DLD1 (cell line): Measurements from ENCODE around the gene MYOM1.

Source experiments
- in situ Hi-C: cut with HindIII; loops from 2 replicates; pipeline ENCODE4 v1.10.0; 2017; ENCODE audit warnings: low sequenced_read_pairs

MYOM1 gene

DNA sequence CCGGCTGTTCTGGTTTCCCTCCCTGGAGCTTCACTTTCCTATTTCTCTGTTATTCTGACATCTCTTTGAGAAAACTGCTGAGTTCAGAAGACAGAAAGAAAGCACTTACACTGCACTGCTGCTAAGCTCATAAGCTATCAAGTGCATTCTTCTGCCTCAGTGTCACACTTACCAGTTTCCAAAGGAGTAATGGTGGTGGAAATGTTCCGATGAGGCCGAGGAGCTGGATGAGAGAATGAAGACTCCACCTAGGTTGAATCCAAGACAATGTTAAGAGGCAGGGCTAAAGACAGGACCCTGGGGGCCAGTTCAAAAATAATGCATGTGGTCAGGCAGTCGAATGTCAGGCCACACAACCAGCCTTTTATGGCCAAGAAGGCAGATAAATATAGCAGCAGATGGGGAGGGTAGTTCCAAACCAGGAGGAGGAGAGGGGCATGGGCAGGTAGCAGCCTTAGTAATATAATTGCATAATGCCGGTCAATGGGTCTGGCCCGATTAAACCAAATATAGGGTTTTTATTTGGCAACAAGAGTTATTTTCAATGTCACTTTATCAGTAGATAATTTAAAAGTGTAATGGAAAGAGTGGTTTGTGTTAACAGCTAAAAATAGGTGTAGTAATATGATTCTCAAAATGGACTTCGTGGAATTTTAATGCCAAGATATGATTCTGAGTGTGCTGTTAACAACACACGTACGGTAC is at the start of gene MYOM1:
MYOM1 (minus strand) TSS at position 338 of the 705 bp plus-strand sequence. CDS start 4,745 bp downstream, outside the sequence.
- in situ Hi-C loops: no loop called here

DNA sequence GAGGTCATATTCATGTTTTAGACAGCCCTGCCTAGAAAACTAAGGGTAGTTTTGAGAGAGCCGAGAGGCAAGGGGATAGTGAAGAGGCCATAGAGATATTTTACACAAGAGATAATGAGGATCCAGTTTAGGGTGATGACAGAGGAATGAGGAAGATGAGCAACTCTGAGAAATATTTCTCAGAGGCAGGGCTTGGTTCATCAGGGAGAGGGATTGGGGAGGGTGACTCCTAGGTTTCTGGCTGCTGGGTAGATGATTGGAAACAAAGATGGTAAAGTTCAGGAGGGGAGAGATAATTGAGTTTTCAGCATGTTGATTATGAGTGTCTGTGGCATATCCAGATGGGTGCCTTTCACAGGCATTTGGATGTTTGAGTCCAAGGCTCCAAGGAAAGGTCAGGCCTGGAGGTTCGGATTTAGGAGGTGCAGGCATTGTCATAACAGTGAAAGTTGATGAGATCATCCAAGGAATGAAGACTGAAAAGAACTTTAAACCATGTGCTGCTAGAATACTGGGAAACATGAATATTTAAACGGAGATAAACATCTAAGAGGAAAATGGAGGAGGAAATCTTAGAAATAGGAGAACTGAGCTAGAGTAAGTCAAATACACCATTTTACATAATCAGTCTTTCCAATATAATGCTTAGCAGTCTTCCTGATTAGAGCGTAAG is 49.6 kb upstream of the MYOM1 start:
- in situ Hi-C loops: no loop called here

DNA sequence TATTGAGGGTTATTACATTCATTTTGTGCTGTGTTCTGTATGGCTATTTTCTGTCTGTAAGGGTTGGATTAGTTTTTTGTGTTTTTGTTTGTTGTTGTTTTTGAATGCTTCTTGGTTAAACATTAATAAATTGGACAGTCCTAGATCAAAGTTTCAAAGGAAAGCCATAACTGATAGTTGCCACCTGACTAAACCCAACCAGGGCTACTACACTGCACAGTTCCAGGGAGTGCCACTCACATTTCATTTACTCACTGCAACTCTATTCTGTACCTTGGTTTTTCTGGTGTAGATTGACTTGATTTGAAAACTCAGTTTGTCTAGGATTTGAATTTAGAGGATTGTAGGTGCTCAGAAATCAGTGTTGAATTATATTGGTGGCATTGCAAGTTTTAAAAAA is 48.5 kb upstream of the MYOM1 start:
- in situ Hi-C loops: no loop called here

DNA sequence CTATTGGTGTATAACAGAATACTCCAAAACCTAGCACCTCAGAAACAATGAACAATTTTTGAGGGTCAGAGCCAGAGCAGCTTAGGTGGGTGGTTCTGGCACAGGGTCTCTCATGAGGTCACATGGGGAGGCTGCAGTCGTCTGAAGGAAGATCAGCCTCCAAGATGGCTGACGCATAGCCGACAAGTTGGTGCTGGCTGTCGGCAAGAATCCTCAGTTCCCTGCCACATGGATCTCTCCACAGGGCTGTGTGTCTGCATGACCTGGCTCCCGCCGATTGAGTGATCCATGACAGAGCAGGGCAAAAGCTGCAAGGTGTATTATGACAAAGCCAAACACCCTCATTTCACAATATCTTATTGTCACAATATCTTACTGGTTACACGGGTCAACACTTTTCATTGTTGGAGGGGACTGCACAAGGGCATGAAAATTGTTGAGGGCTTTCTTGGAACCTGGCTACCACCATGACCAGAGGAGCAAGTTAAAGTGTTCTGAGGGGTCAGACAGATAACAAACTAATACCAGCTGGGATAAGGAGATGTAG is 46.4 kb upstream of the MYOM1 start:
- in situ Hi-C loops: no loop called here

DNA sequence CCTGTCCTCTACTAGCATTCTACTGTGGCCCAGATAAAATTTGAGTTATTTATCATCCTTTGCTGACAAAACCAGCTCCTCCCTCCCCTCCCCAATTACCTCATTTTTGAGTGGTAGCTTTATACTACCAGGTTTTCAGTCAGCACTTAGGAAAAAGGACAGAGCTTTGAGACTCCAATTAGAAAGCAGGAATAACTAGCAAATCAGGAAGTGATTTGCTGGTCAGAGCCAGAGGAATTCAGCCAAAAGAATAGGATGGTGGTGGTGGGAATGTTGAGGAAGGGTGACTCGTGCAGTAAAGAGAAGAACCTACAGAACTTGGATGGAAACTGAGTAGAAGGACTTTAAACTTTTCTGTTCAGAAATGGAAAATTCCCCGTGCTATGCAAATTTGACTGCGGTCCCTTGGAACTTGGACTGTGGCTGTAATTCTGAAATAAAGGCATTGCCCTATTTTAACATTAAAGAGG is 45.8 kb upstream of the MYOM1 start:
- in situ Hi-C loops: no loop called here

DNA sequence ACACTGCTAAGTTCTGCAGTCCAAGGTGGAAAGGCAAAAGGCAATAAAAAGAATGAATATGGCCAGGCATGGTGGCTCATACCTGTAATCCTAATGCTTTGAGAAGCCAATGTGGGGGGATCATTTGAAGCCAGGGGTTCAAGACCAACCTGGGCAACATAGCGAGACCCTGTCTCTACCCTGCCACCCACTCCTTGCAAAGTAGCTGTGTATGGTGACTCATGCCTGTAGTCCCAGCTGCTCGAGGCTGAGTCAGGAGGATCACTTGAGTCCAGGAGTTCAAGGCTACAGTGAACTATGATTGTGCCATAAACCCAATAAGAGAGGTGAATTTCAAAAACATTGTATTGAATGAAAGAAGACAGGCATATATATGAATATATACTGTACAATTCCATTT is 44.6 kb upstream of the MYOM1 start:
- in situ Hi-C loops: no loop called here

DNA sequence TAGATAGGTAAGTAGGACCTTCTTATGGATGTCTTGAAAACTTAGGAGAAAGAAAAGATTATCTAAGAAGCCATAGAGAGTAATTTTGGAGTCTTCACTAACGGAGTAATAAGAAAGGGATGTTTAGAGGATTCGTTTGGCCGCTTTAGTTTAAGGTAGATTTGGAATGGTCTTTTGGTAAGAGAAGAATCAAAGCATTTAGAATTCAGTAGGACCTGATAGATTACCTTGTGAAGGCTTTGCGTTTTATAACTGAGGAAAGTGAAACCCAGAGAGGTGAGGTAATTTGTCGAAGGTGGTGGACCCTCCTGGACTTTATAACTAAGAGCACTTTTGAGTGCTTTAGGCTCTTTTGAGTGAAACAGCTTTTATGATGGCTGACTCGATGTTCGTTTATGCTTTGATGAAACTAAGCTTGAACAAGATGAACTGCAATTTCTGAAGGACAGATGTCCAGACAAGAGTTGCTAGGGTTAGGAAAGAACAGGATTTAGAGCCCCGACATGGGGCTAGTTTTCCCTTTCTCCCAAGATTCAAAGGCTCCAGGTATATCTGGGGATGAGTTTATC is 43.4 kb upstream of the MYOM1 start:
- in situ Hi-C loops: no loop called here

DNA sequence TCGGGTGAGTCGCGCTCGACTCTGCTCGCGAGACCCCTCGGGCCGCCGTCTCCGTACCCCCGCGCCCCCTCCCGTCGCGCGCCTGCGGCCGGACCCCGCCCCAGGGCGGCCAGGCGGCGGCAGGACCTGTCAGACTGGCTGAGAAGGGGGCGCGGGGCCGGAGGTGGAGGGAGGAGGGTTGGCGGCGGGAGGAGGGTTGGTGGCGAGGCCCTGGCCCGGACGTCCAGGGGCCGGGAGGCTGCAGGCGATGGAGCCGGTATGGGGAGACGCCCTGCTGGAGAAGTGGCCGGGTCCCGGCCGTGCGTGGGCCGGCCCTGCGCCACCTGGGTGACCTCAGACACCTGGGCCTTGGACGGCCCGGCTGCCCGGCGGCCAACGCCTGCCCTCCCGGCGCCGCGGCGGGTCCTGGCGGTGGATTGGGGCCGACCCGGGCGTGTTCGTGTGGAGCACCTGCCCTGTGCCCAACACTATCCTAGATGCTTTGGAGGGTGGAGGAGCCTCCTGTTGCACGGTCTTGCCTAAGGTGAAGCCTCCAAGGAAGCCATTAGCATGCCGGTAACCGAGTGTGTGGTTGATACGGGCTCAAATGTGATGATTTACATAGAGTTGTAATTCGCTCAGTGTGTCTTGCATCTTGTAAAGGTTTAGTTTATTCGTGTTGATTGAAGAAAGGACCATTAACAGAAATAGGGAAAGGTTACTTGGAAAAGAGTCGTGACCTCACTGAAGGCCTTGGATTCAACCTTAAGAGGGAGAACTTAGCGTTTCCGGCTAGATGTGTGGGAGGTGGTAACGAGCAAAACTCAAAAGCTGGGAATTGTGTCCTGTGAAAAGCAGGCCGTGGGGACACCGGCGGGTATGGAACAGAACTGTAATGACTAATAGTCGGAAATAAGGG is 42.7 kb upstream of the MYOM1 start:
- in situ Hi-C loops: no loop called here

DNA sequence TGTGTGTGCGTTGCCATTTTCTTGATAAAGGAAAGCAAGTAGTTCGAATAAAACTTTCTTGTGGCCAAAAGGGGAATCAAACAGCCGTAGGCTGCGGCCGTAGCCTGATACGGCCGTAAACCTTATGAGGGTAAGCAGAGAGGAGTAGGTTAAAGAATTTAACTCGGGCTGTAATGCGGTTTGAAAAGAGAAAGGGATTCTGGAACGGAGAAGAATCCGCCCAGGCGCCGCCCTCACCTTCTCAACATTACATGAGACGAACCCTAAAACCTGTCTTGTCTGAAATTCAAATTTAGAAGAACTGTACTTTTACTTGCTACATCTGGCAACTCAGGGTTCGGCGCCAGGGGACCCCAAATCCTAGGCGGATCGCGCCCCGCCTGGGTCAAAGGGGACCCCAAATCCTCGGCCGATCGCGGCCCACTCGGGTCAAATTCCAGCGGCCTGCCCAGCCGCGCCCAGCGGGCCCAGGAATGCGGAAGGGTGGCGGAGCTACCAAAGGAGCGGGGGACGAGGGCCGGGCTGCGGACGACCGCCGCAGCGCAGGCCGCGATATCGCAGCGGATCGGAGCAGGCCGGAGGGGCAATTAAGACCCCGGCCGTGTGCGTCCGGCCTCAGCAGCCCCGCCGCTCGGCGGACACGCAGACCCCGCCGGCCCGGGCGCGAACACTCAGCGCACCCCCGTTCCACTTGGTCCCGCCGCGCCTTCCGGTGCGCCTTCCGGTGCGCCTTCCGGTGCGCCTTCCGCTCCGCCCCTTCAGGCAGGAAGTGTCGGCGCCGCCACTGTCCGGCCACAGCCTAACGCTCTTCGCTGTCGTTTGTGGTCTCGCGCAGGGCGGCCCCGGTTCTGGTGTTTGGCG is 41.8 kb upstream of the MYOM1 start, which contains the start of gene MYL12B:
MYL12B (plus strand) TSS at position 761 of the 861 bp plus-strand sequence. CDS start 10,766 bp downstream, outside the sequence.
- in situ Hi-C loops: no loop called here

DNA sequence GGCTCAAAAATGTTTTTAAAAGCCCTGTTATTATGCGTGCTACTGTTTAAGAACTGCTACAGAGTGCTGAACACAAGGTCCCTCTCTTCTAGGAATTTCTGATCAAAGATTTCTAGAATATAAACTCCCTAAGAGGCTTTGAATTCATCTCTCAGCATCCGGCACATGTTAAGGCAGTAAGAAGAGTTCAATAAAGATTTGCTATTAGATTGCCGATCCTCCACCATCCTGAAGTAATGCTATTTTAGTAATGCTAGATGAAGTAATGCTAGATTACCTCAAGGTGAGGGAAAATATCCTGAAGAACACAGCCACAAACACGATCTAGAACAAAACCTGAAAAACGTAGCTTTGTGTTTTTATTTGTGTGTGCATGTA is 41.2 kb upstream of the MYOM1 start:
- in situ Hi-C loops: no loop called here

DNA sequence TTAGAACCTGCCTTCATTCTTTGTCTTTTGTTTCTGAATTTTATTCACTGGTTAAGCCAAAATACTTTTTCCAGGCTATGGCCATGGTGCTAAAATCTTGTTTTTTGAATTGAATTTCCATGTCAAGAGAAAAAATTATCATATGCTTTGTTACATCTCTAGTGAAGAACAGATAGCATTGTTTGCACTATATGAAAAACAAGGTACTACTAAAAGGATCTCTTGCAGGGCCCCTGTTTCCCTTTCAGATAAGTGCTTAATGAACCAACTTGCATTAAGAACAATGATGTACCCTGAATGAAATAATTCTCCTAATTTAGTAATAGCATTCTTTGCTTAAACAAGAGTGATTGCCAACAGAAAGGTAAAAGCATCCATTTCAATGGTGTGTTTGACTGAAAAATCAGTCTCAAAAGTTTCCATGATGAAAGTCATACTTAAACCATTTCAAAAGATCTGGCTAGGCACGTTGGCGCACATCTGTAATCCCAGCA is 37.9 kb upstream of the MYOM1 start:
- in situ Hi-C loops: no loop called here

DNA sequence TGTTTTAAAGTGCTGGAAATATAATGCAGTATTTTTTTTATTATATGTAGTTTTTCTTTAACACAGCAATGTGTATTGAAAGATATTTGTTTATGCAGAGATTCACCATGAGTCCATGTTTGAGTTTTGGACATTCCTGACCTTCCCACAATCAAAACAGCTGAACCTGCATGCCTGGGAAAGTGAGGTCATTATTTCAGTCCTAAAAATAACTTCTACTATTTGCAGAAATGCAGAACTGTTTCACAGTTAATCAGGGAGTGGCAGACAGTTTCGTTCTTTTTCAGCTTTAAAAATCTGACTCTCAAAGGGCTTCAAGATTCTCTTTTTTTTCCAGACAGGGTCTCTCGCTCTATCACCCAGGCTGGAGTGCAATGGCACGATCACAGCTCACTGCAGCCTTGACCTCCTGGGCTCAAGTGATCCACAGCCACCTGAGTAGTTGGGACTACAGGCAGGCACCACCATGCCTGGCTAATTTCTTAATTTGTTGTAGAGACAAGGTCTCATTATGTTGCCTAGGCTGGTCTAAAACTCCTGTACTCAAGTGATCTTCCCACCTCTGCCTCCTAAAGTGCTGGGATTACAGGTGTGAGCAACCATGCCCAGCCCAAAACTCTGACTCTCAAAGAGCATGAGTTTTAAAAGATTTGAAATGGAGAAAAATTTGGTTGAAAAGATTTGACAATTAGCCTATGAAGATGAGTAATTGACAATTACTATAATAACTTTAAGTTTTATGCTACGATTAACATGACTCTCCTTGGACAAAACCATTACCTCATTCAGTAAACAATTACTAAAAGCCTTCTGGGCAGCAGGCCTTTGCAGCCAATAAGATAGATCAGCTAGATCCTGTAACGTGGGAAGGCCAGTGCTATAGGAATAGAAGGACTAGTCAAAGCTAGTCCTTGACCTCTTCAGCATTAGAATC is 37.2 kb upstream of the MYOM1 start:
- in situ Hi-C loops: no loop called here

DNA sequence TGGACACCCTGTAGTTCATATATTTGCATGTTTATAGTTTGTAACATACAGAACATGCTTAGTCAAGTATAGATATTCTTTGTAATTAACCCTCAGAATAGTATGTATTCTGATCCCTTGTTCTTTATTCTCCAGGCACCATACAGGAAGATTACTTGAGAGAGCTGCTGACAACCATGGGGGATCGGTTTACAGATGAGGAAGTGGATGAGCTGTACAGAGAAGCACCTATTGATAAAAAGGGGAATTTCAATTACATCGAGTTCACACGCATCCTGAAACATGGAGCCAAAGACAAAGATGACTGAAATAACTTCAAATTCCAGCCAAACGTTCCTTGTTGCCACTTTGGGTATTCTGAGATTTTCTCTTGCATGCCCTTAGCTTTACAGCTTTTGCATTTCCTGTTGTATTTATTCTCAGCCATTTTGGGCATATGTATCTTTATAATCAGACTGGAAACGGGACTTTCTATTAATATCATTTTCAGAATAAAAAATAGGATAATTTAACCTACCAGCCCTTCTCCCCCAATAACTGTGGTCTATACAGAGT is 35.9 kb upstream of the MYOM1 start:
- in situ Hi-C loops: no loop called here

DNA sequence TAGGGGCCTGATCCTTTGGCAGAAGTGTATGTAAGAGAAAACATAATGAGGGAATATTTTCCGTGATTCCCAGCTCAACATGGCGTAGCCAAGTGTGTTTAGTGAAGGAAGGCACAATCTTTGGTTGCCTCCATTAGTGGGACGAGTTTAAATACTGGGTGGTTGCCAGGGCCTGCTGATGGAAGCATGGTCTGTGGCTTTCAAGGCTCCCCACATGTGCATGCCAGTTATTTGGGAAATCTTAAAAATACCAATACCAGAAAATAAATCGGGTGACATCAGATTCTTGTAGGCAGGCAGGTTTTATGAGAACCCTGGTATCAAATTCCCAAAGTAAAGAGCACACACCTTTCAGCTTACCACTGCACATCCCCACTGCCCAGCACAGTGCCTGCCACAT is 35.0 kb upstream of the MYOM1 start:
- in situ Hi-C loops: no loop called here

DNA sequence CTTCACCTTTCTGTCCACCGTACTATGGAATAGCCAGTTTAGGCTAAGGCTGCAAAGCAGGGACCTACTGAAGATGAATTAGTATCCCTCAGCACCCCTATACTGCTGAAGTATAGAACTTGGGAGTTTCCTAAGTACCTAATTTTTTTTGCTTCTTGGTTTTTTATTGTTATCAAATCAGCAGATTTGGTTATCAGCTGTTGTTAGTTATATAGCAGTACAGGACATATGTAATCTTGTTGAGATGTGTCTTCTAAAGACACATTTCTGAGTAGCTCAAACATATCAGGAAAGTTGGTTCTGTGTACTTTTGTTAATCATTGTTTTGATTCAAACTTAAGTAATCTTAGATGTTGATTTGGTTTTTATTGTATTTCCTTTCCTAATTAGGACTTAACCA is 33.1 kb upstream of the MYOM1 start:
- in situ Hi-C loops: no loop called here

DNA sequence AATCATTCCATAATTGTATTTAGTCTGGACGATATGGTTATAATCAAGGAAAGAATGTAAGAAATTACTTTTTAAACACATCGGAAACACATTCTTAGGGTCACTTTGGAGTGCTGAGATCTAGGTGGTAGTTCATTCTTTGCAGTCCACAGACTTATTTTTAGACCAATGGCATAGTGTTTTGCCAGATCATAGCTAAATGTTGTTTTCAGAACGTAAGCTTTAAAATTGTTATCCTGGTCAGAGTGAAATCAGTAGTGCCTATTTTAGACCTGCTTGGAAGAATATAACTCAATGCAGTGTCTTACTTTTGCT is 32.2 kb upstream of the MYOM1 start:
- in situ Hi-C loops: no loop called here

DNA sequence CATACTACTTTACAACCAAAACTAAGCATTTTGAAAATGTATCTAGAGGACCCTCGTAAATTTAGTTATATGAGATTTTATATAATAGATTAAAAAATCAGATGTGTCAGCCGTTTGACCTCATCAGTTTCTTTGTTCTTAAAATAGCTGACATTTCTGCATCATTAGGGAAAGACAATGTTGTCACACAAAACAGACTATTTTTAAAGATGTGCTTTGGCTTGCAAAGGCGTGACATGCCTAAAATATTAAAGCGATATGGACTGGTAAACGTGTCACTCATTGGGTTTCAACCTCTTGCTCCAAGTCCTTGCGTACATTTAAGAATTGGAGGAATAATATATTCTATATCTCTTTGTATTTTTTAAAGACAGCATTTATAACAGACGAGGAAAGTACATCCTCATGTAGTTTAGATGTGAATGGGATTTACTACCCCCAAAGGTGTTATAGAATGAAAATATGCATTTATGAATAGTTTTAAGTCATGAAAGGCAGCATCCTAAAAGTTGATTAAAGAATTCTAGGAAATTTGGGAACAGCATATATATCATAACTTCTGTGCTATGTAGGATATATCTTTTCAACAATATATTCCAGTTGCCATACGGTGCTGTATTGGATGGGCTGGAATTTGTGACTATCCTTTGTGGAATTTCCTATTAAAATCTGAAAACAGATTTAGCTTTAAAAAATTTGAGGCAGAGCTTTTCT is 31.6 kb upstream of the MYOM1 start:
- in situ Hi-C loops: no loop called here
